NT2/D1 (cell line): ENCODE data around the gene HNF1B.

Experiments used
- SUZ12 ChIP-seq: IDR thresholded peaks from 2 replicates; pipeline ENCODE4 v1.6.1; 2011; ENCODE audit not compliant: insufficient read length, insufficient read depth; ENCODE audit errors: extremely low read depth
- YY1 ChIP-seq: IDR thresholded peaks from 2 replicates; pipeline ENCODE4 v1.6.1; 2011; ENCODE audit not compliant: insufficient read length, insufficient read depth
- ZNF274 ChIP-seq: IDR thresholded peaks from 2 replicates; pipeline ENCODE4 v1.6.1; 2011; ENCODE audit warnings: mild to moderate bottlenecking, low read depth, low read length

DNA sequence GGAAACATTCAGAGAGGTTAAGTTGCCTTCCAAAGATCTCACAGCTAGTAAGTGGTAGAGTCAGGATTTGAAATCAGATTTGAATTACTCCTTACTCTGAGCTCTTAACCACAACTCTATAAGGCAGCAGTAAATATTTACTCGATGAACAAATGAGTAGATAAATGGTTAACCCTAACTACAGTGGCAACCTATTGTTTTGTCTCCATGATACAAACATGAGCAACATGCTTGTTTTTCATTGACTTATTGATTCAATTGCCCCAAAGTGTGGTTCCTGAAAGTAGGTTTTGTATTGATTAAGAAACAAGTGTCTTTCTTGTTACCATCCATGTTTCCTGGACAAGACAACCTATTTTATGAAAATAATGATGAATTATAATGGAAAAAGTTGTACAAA lies 66.8 kb downstream of the HNF1B start:
- TF ChIP-seq ZNF274 (no peak), YY1 (no peak), SUZ12 (no peak)
